ENCODE measurements around the gene MUC22.
"Not testable (repeated sequence)": the region's sequence is repeated elsewhere in the genome, so short reads cannot be mapped to it uniquely, and the experiment has no call there.

MUC22 gene

DNA sequence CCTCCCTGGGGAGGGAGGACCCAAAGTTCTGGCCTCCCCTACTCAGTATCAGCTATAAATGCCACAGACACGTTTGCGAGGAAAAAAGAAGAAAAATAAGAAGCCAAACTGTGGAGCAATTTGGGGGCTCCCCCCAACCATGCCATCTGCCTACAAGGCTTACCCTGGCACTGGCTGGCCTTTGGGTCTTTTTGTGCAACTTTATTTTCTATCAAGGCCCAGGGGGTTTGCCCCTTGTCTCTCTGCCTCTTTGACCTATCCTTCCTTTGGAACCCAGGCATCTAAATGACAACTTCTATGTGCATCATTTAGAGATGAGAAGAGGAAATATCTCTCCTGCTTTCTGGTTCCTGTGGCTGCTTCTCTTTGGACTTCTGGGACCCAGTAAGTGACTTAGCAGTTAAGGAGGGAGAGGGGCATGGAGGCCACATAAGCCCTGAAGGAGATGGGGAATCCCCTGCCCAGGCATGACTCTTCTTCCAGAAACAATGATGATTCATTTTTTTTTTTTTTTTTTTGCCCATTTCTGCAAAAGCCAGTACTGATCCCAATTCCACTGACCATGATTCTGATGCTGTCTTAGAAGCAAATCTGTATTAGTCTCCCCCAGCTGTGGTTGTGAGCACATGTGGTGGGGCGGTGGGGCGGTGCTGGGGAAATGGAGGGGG is at the start of gene MUC22:
TSS of gene MUC22 (plus strand) at position 82 of the 668 bp plus-strand sequence. CDS start at position 315, 233 bp downstream.
- peak; percentile 60 for DNase-seq

DNA sequence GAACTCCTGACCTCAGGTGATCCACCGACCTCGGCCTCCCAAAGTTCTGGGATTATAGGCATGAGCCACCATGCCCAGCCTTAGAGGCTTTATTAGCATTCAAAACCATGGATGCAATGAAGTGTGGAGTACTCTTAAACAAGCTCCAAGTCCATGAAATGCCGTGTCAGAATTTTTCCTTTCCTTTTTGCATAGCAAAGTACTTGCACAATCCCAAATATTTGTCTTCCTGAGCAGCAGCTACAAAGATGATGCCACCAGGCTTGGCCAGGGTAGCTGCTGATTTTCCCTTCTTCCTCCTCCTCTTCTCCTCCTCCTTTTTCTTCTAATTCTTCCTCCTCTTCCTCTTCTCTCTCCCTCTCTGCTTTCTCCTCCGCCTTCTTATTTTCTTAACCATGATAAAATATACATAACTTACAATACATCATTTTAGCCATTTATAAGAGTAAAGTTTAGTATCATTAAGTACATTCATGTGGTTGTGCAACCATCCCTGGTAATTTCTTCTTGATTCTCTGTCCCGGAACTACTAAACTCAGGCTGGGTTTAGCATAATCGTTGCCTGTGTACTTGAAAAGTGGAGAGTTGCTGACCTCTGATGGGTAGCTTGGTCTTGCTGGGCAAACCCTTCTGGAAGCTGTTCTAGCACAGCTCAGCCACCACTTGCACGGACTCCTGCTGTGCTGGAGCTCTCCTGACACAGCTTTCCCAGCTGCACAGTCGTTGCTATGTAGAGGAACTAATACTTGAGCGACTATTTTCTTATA is 49.2 kb upstream of the MUC22 start:
- DNase-seq, result no peak

DNA sequence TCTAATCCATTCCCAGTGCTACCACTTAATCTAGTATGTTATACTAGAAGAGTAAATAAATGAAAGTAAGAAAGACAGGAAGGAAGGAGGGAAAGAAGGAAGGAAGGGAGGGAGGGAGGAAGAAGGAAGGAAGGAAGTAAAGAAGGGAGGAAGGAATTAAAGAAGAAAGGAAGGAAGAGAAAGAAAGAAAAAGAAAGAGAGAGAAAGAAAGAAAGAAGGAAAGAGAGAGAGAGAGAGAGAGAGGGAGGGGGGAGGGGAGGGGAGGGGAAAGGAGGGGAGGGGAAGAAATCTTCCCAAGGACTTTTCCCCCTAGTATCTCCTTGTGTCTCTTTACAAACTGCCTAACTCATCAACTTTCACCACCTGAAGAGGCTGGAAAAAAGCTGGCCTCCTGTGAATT is 47.6 kb upstream of the MUC22 start:
- DNase-seq, result no peak

DNA sequence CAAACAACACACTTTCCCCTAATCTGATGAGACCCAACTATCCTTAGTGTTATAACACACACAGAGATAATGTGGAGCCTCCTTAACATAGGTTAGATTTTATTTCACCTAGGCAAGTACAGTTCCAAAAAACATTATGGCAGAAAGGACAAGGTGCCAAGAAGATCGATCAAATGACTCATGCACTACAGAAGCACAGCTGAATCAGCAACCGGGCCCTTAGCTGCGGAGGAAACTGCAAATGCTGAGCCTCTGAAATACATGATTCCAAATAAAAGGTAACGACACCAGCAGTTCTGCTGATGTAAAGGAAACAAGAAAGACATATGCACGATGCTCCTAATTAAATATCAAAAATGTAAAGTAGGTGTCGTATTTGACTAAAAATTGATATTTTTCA is 46.6 kb upstream of the MUC22 start:
- no peak for DNase-seq

DNA sequence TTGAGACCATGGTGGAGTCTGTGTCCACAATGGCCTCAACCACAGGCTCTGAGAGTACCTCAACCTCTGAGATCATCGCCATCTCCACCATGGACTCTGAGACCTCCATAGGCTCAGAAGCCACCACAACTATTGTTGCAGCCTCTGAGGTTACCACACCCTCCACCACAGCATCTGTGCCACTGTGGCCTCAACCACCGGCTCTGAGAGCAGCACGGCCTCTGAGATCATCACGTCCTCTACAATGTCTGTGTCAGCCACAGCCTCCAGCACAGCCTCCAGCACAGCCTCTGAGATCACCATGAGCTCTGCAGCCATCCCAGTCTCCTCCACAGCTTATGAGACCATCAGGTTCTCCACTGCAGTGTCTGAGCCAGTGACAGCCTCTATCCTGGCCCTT is 46.2 kb upstream of the MUC22 start:
- DNase-seq, result peak; percentile 16

DNA sequence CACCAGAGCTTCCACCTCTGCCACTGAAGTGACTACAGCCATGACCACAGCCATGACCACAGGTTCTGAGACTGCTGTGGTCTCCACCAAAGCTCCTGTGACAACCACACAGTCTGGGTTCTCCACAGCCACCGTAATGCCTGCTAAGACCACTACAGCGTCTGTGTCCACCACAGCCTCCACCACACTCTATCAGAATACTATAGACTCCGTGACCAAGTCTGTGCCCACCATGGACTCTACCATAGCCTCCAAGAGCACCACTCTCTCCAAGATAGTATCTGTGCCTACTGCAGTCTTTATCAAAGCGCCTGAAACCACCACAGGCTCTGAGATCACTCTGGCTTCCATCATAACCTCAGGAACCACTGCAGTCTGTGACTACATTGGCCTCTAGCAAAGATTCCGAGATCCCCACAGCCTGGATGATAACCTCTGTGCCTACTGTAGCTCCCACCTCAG is 45.1 kb upstream of the MUC22 start:
- no peak for DNase-seq

DNA sequence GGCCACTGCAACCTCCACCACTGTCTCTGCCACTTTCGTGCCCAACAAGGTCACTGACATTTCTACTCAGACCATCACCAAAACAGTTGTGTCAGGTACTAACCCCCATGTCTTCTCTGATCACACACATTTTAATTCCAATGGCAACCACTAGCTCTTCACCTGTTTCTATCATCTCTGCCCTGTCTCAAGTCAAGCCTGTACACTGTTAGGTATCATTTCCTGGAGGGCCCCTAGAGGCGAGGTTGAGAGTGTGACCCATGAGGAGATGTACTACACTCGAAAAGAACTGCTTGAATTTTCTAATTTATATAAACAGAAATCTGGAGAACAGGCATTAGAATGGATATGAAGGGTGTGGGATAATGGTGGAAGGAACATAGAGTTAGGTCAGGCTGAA is 44.1 kb upstream of the MUC22 start:
- DNase-seq, result no peak

DNA sequence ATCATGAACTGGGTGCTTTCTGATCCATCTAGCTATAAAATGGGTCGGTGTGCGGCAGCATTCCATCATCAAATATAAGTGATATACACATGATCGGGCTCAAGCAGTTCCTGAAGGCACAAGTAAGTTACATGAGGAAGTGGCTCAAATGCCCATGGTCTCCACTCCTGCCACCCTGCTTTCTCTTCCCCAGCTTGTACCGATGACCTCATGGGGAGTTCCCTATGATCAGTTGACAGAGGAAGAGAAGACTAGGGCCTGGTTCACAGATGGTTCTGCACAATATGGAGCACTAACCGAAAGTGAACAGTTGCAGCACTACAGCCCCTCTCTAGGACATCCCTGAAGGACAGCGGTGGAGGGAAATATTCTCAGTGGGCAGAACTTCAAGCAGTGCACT is 41.1 kb upstream of the MUC22 start:
- DNase-seq, result not testable (repeated sequence)

DNA sequence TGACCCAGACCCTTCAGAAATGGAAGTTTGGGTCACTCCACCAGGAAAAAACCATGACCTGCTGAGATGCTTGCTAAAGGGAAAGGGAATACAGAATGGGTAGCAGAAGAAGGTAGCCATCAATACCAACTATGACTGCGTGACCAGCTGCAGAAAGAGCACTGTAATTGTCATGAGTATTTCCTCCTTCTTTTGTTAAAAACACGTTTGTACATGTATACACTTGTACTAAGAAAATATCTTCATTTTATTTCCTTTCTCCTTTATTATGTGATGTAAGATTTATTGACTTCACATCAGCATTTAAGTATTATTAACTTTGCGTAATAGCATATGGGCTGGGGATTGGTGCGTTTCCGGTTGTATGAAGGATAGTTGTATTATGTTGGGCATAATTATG is 39.3 kb upstream of the MUC22 start:
- DNase-seq, result no peak

DNA sequence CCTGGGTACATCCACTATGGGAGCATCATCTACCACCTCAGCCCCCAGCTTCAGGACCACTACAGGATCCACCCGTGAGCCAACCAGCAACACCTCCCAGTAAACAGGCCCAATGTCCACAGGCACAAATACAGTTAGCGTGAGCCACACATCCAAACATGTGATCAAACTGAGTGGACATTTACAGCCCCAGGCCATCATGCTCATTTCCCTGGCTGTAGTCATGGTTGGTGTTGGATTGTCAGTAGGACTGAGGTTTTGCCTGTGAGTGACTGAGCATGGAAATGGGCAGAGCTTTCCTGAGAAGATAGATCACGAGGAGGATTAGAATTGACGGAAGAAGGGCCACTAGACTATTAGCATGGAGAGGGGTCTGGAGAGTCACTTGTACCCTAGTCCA is 37.5 kb upstream of the MUC22 start:
- DNase-seq, result no peak

DNA sequence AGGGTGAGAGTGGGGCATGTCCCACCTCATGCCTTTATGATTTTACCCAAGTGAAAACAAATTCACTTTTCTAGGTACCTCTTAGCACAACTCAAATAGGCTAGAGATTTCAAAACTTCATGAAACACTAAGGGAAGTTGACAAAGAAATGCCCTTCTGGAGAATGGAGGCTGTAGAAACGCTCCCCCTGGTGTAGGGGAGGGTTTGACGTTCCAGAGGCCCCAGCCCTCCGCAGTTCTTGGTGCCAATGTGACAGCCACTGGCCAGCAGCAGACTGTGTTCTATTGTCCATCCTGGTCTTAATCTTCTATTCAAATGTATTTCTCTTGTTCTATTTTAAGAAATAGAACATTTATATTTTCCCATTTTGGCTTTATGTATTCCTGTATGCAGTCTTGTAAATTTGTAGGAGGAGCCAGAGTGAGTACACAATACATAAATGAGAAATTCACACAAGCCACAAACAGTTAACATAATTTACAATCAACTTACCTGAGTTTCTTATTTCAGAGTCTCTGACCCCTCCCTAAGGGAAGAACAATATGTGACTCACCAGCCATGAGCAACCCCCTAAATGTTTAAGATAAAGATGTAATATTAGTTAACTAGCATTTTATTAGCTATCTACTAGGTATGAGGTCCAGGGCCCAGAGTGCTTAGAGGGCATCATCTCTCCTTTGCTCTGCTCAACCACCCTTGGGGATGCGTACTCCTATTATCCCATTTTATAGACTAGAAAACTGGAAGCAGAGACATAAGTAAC is 35.6 kb upstream of the MUC22 start:
- no peak for DNase-seq

DNA sequence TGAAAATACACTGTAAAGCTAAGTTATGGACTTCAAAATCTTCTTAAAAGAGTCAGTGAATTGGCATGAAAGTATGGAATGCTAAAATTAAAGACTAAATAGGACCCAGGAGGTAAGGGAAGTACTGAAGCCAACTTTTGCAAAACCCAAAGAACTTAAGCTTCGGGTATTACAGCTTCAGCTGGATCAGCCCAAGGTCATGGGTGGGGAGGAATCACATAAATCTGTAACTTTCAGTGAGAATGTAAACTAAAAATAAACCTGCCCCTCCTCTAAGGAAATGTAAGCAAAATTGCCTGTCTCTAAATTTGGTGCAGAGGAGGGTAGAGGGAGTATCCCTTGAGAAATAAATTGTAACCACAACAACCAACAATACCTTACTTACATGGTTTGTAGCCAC is 31.1 kb upstream of the MUC22 start:
- no peak for DNase-seq

DNA sequence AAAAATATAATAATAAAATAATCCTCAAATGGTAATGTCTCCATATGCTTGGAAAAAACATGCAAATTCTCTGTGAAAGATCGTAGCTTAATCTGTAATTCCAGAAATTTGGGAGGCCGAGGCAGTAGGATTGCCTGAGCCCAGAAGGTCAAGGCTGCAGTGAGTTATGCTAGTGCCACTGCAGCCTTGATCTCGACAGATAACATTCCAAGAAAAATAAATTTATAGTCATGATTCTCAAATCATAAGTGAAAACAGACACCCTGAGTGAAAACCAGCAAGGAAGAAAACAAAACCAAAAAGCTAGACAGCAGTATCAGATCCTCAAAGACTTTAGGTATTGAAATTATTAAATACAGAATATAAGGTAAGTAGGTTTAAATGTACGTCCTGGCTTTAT is 30.6 kb upstream of the MUC22 start:
- no peak for DNase-seq

DNA sequence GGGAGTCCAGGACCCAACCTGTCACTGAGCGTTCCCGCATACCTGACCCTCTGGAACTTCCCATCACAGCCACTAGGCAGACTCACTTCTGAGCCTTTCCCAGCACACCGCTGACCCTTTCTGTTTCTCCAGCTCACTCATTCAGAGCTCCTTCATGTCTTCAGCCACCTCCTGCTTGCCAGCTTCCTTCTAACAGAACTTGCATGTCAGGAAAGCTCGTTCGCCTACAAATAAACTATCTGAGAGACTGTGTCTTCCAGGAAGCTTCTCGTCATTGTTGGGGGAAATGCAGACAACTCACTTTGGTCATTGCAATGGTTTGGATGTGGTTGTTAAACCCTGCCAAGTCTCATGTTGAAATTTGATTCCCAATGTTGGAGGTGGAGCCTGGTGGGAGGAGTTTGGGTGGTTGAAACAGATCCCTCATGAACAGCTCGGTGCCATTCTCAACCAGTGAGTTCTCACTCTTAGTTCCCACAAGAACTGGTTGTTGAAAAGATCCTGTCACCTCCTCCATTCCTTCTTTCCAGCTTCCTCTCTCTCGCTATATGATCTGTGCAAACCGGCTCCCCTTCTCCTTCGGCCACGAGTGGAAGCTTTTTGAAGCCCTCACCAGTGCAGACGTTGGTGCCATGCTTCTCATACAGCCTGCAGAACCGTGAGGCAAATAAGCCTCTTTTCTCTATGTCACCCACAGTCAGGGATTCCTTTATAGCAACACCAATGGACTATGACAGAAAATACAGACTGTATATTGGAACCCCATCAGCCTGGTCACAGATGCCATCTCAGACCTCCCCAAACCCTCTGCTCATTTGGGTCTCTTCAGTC is 28.1 kb upstream of the MUC22 start:
- DNase-seq, result no peak

DNA sequence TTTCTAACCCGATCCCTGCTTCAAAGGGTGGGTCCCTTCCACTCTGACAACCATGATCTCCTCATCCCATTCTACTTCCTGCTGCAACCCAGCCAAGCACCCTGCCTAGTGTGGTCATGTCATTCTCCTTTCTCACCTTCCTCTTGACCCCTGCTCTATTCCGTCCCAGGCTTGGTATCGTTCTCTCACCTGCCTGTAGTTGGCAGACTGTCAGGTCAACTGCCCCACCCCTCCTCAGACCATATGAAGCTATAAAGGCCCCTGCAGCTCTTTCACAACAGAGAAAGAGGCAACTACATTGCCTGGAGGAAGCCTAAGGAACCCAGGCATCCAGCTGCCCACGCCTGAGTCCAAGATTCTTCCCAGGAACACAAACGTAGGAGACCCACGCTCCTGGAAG is 26.8 kb upstream of the MUC22 start, which contains the start of gene MUC21:
TSS of gene MUC21 (plus strand) at position 280 of the 400 bp plus-strand sequence. CDS start 241 bp downstream, outside the sequence.
- DNase-seq, result no peak

DNA sequence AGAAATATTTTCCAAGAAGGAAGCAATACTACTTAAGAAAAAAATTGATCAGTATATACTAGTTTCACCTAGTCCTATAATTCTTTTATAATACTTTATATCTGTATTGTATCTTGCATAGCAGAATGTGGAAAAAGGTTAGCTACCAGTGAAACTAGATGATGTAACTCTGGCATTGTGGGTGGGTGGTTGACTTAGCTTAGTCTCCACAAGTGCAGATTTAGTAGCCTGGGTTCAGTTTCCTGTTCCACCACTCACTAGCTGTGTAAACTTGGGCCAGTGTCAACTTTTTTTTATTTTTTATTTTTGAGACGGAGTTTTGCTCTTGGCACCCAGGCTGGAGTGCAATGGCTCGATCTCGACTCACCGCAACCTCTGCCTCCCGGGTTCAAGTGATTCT is 24.8 kb upstream of the MUC22 start:
- peak; percentile 28 for DNase-seq

DNA sequence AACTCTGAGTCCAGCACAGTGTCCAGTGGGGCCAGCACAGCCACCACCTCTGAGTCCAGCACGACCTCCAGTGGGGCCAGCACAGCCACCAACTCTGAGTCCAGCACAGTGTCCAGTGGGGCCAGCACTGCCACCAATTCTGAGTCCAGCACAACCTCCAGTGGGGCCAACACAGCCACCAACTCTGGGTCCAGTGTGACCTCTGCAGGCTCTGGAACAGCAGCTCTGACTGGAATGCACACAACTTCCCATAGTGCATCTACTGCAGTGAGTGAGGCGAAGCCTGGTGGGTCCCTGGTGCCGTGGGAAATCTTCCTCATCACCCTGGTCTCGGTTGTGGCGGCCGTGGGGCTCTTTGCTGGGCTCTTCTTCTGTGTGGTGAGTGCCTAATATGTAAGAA is 23.0 kb upstream of the MUC22 start:
- DNase-seq, result no peak

DNA sequence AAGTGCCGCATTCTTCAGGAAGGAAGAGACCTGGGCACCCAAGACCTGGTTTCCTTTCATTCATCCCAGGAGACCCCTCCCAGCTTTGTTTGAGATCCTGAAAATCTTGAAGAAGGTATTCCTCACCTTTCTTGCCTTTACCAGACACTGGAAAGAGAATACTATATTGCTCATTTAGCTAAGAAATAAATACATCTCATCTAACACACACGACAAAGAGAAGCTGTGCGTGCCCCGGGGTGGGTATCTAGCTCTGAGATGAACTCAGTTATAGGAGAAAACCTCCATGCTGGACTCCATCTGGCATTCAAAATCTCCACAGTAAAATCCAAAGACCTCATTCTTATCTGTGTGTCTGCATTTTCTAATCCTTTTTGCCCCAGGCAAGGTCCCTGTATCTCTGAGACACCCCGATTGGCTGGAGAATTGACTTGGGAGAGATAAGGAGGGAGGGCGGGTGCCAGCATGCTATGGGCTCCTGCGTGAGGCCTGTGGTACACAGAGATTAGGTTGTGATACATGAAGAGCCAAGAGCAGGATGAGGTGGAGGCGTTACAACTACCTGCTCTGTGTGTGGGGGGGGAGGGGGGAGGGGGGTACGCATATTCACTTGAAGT is 22.0 kb upstream of the MUC22 start:
- DNase-seq, result no peak

DNA sequence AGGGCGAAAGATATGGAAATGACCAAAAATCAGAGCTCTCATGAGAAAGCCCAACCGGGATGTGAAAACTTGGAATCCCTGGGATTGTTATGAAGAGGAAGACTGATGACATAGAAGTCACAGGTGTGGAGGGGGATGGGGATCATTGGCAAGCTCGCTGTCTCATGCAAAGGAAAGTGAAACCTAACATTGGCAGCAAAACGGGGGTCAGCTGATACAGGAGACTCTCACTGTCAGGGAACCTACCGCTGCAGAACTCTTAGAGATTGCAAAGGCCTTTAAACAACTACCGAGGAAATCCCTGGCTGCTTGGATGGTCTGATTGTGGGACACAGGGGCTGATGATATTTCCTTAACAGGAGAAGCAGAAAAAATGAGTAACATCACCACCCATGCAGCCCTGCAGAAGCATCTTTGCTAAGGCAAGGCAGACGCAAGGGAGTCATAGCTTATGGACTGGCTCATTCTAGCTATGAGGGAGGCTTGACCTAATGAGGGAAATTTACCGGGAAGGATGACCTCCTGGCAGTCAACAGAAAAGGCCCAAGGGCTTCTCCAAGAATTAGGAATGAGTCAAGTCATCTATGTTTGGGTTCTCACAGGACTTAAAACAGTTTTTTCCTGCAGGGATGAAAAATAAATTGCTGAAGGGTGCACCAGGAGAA is 19.7 kb upstream of the MUC22 start:
- peak; percentile 16 for DNase-seq

DNA sequence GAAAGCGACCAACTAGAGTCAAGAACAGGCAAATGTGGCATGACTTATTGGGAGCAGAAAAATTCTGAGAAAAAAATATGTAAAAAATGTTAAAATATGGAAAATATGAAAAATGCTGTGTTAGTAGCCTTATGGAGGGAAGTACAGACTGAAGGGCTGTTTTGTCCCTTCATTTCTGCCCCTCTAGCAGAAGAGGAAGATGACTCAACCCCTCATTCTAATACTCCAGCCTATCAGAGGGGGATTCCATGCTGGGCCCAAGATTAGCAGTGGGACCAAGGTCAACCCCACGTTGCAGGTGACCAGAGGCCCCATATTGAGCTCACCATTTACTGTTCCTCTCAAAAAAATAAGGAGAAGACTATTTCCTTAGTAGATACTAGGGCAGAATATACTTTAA is 18.4 kb upstream of the MUC22 start:
- DNase-seq, result no peak

DNA sequence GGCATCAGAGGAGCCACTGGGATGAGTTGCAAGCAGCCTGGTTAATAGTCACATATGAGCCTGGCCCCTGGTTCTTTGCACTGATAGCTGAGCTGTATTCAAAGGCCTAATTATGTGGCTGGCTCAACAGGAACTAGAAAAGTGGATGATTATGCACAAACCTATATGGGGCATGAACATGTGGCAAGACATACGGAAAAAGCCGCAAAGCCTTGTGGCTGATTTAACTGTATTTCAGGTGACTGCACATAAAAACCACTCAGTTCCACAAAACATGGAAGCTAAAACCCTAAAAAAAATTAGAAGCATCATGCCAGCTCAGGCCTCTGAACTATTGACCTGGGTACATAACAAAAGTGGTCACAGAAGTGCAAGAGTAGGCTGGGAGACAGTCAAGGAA is 13.0 kb upstream of the MUC22 start:
- no peak for DNase-seq

DNA sequence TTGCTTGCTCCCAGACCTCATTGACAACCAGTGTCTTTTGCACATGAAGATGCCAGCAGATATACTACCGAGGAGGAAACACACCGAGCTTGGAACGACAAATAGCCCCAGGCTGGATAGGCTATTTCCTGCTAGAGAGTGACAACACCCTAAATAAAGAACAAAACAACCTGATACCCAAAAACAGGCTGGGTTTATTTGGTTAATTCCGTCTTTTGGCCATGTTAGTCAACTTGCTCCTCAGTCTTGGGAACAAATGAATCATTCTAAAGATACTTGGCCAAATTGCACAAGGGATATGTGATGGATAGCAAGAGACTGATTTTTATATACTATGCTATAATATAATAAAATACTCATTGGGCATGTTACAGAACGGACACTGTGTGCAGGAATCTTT is 11.5 kb upstream of the MUC22 start:
- no peak for DNase-seq

Data from stimulated activated CD4-positive, alpha-beta T cell treated with anti-CD3 and anti-CD28 coated beads, Interleukin-15, amount 100 ng/mL, for 24 hours (primary cell).